Measurements from ENCODE around the gene DNER.
A peak's percentile ranks its signal among the peaks of the same experiment; 100 is the strongest.

The DNER gene

GRCh38 chr2:229718057-229718456 lies 3.7 kb upstream of the DNER start:
- Histone ChIP-seq H3K27ac (ENCODE audit: insufficient read depth, low read depth, low read length, poor library complexity, severe bottlenecking) (no peak overlapping the region), H3K27me3 (ENCODE audit: control insufficient read depth, insufficient read depth, low read length, poor library complexity, severe bottlenecking) (peaks cover 57% of the 10 kb centered on the region), H3K4me3 (ENCODE audit: insufficient read depth, low read depth, low read length) (no peak overlapping the region), H3K4me1 (ENCODE audit: control insufficient read depth, insufficient read depth, low read length) (no peaks in the 10 kb centered on the region), H3K9me3 (ENCODE audit: control insufficient read depth, low read length) (no peaks in the 10 kb centered on the region), H3K36me3 (ENCODE audit: control insufficient read depth, insufficient read depth, low read length) (no peaks in the 10 kb centered on the region)
- WGBS, 2 experiments: 42 to 69% methylated on average over 2 of the region's 2 CpGs

DNA sequence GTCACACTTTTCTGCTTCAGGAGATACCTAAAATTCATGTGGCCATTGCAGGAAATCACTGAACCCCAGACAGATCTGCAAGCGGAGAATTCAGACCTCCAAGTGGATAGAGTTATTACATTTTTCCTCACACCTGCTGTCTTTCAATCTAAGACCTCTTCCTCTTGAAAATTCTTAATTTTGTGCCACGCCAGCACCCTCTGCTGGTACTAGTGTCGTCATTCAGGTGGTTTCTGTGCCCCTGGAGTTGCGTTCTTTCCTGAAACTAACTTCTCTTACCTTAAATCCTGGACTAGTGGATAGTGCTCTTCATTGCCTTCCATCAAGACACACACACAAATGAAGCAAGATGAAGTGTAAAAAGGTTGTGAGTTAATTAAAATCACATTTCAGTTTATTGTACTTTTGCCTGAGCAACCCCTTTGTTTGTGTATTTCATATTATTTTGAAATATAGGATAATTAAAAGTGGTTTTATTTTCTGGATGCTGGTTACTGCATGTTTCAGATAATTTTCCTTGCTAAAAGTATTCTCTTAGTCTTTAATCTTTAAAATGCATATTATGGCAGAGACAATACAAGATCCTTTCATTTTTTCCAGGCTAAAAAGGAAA lies 1.6 kb upstream of the DNER start:
- Histone ChIP-seq H3K4me1 (ENCODE audit: control insufficient read depth, insufficient read depth, low read length) (no peaks in the 10 kb centered on the region), H3K4me3 (ENCODE audit: insufficient read depth, low read depth, low read length) (no peak overlapping the region), H3K27me3 (ENCODE audit: control insufficient read depth, insufficient read depth, low read length, poor library complexity, severe bottlenecking) (peaks cover 78% of the 10 kb centered on the region), H3K9me3 (ENCODE audit: control insufficient read depth, low read length) (no peaks in the 10 kb centered on the region), H3K27ac (ENCODE audit: insufficient read depth, low read depth, low read length, poor library complexity, severe bottlenecking) (no peak overlapping the region), H3K36me3 (ENCODE audit: control insufficient read depth, insufficient read depth, low read length) (no peaks in the 10 kb centered on the region)
- WGBS, 2 experiments: 11 to 14% methylated on average over 4 of the region's 4 CpGs

DNA sequence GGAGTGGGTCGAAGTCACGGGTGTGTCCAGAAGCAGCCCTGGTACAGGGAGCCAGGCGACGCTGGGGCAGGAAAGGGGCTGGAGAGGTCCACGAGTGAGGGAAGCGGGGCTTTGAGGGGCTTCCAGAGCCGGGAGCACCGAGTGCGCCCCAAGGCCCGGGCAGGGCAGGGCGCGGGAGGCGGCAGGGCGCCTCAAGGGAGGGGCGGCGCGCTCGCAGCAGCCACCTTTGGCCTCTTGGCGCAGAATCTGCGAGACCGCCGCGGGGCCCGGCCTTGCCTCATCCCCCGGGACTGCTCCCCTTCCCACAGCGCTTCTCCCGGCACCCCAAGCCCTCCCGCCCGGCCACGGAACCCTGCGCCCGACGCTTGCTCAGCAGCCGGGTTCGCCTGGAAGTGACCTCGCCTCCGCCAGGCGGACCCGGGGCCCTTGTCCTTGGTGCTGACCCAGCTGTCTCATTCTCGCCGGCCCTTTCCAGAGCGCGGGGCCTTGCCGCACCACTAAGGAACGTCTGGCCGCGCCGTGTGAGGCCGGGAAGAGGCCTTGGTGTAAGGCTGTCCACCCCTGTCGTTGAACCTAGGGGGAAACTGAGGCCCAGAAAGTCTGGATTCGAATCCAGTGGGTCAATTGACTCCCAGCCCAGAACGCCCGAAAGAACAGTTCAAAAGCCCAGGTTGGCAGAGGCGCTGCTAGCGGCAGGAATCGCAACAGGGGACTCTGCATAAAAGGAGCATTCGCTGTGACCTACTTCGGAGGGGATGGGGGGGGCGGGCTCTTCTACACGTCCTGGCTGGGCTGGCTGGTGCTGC lies 584 bp upstream of the DNER start:
- Histone ChIP-seq H3K27me3 (ENCODE audit: control insufficient read depth, insufficient read depth, low read length, poor library complexity, severe bottlenecking) (peaks cover 74% of the 10 kb centered on the region), H3K4me3 (ENCODE audit: insufficient read depth, low read depth, low read length) (peak overlapping the region; percentile 49)
- 1% methylated on average over 60 of the region's 60 CpGs for WGBS, 2 experiments

GRCh38 chr2:229713371-229714079 lies 830 bp downstream of the DNER start:
- Histone ChIP-seq H3K9me3 (ENCODE audit: control insufficient read depth, low read length) (no peaks in the 10 kb centered on the region), H3K27ac (ENCODE audit: insufficient read depth, low read depth, low read length, poor library complexity, severe bottlenecking) (no peak overlapping the region), H3K4me1 (ENCODE audit: control insufficient read depth, insufficient read depth, low read length) (no peaks in the 10 kb centered on the region), H3K4me3 (ENCODE audit: insufficient read depth, low read depth, low read length) (peak overlapping the region; percentile 57), H3K27me3 (ENCODE audit: control insufficient read depth, insufficient read depth, low read length, poor library complexity, severe bottlenecking) (peaks cover 73% of the 10 kb centered on the region), H3K36me3 (ENCODE audit: control insufficient read depth, insufficient read depth, low read length) (no peaks in the 10 kb centered on the region)
- 1 to 2% methylated on average over 61 of the region's 61 CpGs for WGBS, 2 experiments

More for the DNA sequence above, 584 bp upstream of the DNER start:
- H3K27ac ChIP-seq (ENCODE audit: insufficient read depth, low read depth, low read length, poor library complexity, severe bottlenecking): no peak overlapping the region
- no peaks in the 10 kb centered on the region for H3K36me3 ChIP-seq (ENCODE audit: control insufficient read depth, insufficient read depth, low read length)
- no peaks in the 10 kb centered on the region for H3K4me1 ChIP-seq (ENCODE audit: control insufficient read depth, insufficient read depth, low read length)
- no peaks in the 10 kb centered on the region for H3K9me3 ChIP-seq (ENCODE audit: control insufficient read depth, low read length)

DNA sequence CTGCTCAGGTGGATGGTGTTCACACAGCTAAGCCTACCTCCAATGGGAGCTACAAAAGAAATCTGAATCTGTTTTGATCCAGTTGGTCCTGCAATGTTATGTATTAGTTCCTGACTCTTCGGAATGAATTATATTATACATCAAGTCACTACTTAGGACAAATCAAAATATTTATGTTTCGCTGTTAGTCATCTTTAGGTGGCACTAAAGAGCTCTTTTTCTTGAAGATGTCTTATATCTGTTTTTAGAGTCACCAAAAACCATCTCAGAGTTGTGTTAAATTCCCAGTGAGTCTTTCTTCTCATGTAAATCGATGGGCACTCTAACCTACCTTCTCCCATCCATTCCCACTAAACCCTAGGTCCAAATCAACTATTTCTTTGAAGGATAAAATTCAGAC lies 2.2 kb downstream of the DNER start:
- no peak overlapping the region for H3K4me3 ChIP-seq (ENCODE audit: insufficient read depth, low read depth, low read length)
- no peaks in the 10 kb centered on the region for H3K36me3 ChIP-seq (ENCODE audit: control insufficient read depth, insufficient read depth, low read length)
- 89 to 90% methylated on average over 2 to 3 of the region's 3 CpGs for WGBS, 2 experiments
- no peak overlapping the region for H3K27ac ChIP-seq (ENCODE audit: insufficient read depth, low read depth, low read length, poor library complexity, severe bottlenecking)
- H3K9me3 ChIP-seq (ENCODE audit: control insufficient read depth, low read length): no peaks in the 10 kb centered on the region
- H3K27me3 ChIP-seq (ENCODE audit: control insufficient read depth, insufficient read depth, low read length, poor library complexity, severe bottlenecking): peaks cover 63% of the 10 kb centered on the region
- H3K4me1 ChIP-seq (ENCODE audit: control insufficient read depth, insufficient read depth, low read length): no peaks in the 10 kb centered on the region

GRCh38 chr2:229708335-229708734 lies 6.0 kb downstream of the DNER start:
- 89 to 93% methylated on average over 2 of the region's 2 CpGs for WGBS, 2 experiments
- no peaks in the 10 kb centered on the region for H3K36me3 ChIP-seq (ENCODE audit: control insufficient read depth, insufficient read depth, low read length)
- H3K27me3 ChIP-seq (ENCODE audit: control insufficient read depth, insufficient read depth, low read length, poor library complexity, severe bottlenecking): peaks cover 26% of the 10 kb centered on the region
- H3K9me3 ChIP-seq (ENCODE audit: control insufficient read depth, low read length): no peaks in the 10 kb centered on the region
- no peak overlapping the region for H3K27ac ChIP-seq (ENCODE audit: insufficient read depth, low read depth, low read length, poor library complexity, severe bottlenecking)
- no peaks in the 10 kb centered on the region for H3K4me1 ChIP-seq (ENCODE audit: control insufficient read depth, insufficient read depth, low read length)
- no peak overlapping the region for H3K4me3 ChIP-seq (ENCODE audit: insufficient read depth, low read depth, low read length)

GRCh38 chr2:229703909-229704630 lies 10.3 kb downstream of the DNER start:
- Histone ChIP-seq H3K4me1 (ENCODE audit: control insufficient read depth, insufficient read depth, low read length) (no peaks in the 10 kb centered on the region), H3K27me3 (ENCODE audit: control insufficient read depth, insufficient read depth, low read length, poor library complexity, severe bottlenecking) (no peaks in the 10 kb centered on the region)
- WGBS, 2 experiments: 94 to 95% methylated on average over 5 of the region's 5 CpGs

GRCh38 chr2:229701716-229702115 lies 12.6 kb downstream of the DNER start:
- H3K9me3 ChIP-seq (ENCODE audit: control insufficient read depth, low read length): no peaks in the 10 kb centered on the region
- 93 to 94% methylated on average over 6 of the region's 6 CpGs for WGBS, 2 experiments
- H3K36me3 ChIP-seq (ENCODE audit: control insufficient read depth, insufficient read depth, low read length): no peaks in the 10 kb centered on the region
- no peaks in the 10 kb centered on the region for H3K27me3 ChIP-seq (ENCODE audit: control insufficient read depth, insufficient read depth, low read length, poor library complexity, severe bottlenecking)
- no peak overlapping the region for H3K27ac ChIP-seq (ENCODE audit: insufficient read depth, low read depth, low read length, poor library complexity, severe bottlenecking)
- peaks cover under 1% of the 10 kb centered on the region for H3K4me1 ChIP-seq (ENCODE audit: control insufficient read depth, insufficient read depth, low read length)
- H3K4me3 ChIP-seq (ENCODE audit: insufficient read depth, low read depth, low read length): no peak overlapping the region

More at GRCh38 chr2:229703909-229704630, 10.3 kb downstream of the DNER start:
- no peak overlapping the region for H3K4me3 ChIP-seq (ENCODE audit: insufficient read depth, low read depth, low read length)
- no peaks in the 10 kb centered on the region for H3K9me3 ChIP-seq (ENCODE audit: control insufficient read depth, low read length)
- H3K27ac ChIP-seq (ENCODE audit: insufficient read depth, low read depth, low read length, poor library complexity, severe bottlenecking): no peak overlapping the region
- H3K36me3 ChIP-seq (ENCODE audit: control insufficient read depth, insufficient read depth, low read length): no peaks in the 10 kb centered on the region

DNA sequence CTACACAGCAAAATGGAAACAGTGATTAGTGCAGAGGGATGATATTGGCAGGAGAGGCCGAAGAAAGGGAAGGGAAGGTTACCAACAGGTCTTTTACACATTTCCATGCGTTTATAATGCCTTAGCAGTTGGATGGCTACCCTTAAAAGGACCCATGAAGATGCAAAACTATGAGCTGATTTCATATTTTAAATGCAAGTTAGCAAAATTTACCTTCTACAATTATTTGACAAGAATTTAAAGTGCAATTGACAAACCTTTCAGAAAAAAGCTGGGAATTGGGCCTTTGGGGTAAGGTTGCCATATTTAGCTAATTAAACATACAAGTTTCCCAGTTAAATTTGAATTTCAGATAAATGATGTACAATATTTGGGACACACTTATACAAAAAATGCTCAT lies 13.3 kb downstream of the DNER start:
- no peak overlapping the region for H3K27ac ChIP-seq (ENCODE audit: insufficient read depth, low read depth, low read length, poor library complexity, severe bottlenecking)
- peaks cover 5% of the 10 kb centered on the region for H3K4me1 ChIP-seq (ENCODE audit: control insufficient read depth, insufficient read depth, low read length)
- no peak overlapping the region for H3K4me3 ChIP-seq (ENCODE audit: insufficient read depth, low read depth, low read length)
- 88% methylated on average over 2 of the region's 2 CpGs for WGBS, 2 experiments
- no peaks in the 10 kb centered on the region for H3K27me3 ChIP-seq (ENCODE audit: control insufficient read depth, insufficient read depth, low read length, poor library complexity, severe bottlenecking)
- H3K36me3 ChIP-seq (ENCODE audit: control insufficient read depth, insufficient read depth, low read length): no peaks in the 10 kb centered on the region
- no peaks in the 10 kb centered on the region for H3K9me3 ChIP-seq (ENCODE audit: control insufficient read depth, low read length)

All from ectodermal cell (in vitro differentiated cells).